K562 (cell line): Measurements from ENCODE around the gene ARF1. TPM values are rescaled to one million over a fixed set of nuclear protein-coding genes. Genes with fewer than 3 reads are reported as not detected.
A peak's percentile ranks its signal among the peaks of the same experiment; 100 is the strongest.

ENCODE experiments used
- ARID2 ChIP-seq: fragments of 450-650 bp; IDR thresholded peaks from 2 replicates; pipeline ENCODE4 v1.6.1; 2017; ENCODE audit warnings: antibody characterized with exemption, mild to moderate bottlenecking
- BRCA1 ChIP-seq, 2 experiments: fragments of 450-650 bp in 1 of 2; sonication (generic) in 1 of 2; formaldehyde crosslinking in 1 of 2; IDR thresholded peaks; 2 replicates each; pipeline versions ENCODE4 v1.5.0 to v1.6.1; 2017 to 2020; ENCODE audit warnings: mild to moderate bottlenecking in 1 of 2, missing genetic modification reagents in 1 of 2
- CHD2 ChIP-seq: IDR thresholded peaks from 2 replicates; pipeline ENCODE4 v1.6.1; 2011; ENCODE audit warnings: low read depth, low read length
- CSDE1 ChIP-seq, 2 experiments: fragments of 450-650 bp; IDR thresholded peaks; 2 replicates each; pipeline ENCODE4 v1.6.1; 2016; ENCODE audit warnings: mild to moderate bottlenecking in 1 of 2
- DDX20 ChIP-seq: fragments of 450-650 bp; IDR thresholded peaks from 2 replicates; pipeline ENCODE4 v1.6.1; 2016; ENCODE audit warnings: missing genetic modification characterization, low read depth, mild to moderate bottlenecking, missing compliant biosample characterization, moderate library complexity
- MED1 ChIP-seq: sonication (generic); formaldehyde crosslinking; IDR thresholded peaks from 2 replicates; pipeline ENCODE4 v1.8.1; 2023; ENCODE audit warnings: missing genetic modification reagents, borderline replicate concordance
- NRF1 ChIP-seq, 2 experiments: fragments of 450-650 bp; IDR thresholded peaks in 1 of 2; conservative IDR thresholded peaks in 1 of 2; 2 replicates each; pipeline ENCODE4 v1.6.1; 2014; ENCODE audit warnings: mild to moderate bottlenecking in 2 of 2
- PML ChIP-seq: IDR thresholded peaks from 2 replicates; pipeline ENCODE4 v1.6.1; 2012; ENCODE audit warnings: low read length, inconsistent platforms
- POLR2B ChIP-seq: fragments of 450-650 bp; IDR thresholded peaks from 2 replicates; pipeline ENCODE4 v1.6.1; 2018; ENCODE audit warnings: low read depth; ENCODE audit not compliant: partially characterized antibody
- SMARCE1 ChIP-seq: fragments of 450-650 bp; IDR thresholded peaks from 2 replicates; pipeline ENCODE4 v1.7.1; 2016; ENCODE audit warnings: mild to moderate bottlenecking
- TBP ChIP-seq: optimal IDR thresholded peaks from 2 replicates; pipeline ENCODE3; 2011; ENCODE audit warnings: low read depth, low read length, improper control_type of control experiment
- TSC22D4 ChIP-seq: fragments of 450-650 bp; IDR thresholded peaks from 2 replicates; pipeline ENCODE4 v1.6.1; 2016; ENCODE audit warnings: missing genetic modification characterization, missing biosample characterization, control low read depth
- ZBTB17 ChIP-seq: fragments of 450-650 bp; formaldehyde crosslinking; IDR thresholded peaks from 2 replicates; pipeline ENCODE4 v1.4.0; 2020; ENCODE audit warnings: mild to moderate bottlenecking
- ZBTB8A ChIP-seq: fragments of 450-650 bp; IDR thresholded peaks from 2 replicates; pipeline ENCODE4 v1.6.1; 2018; ENCODE audit warnings: mild to moderate bottlenecking, moderate library complexity; ENCODE audit not compliant: partially characterized antibody
- ZFX ChIP-seq: sonication (generic); formaldehyde crosslinking; IDR thresholded peaks from 2 replicates; pipeline ENCODE4 v1.8.0; 2022; ENCODE audit warnings: mild to moderate bottlenecking, missing genetic modification reagents, moderate library complexity
- ZNF12 ChIP-seq: sonication (generic); formaldehyde crosslinking; IDR thresholded peaks from 2 replicates; pipeline ENCODE4 v1.4.0; 2020; ENCODE audit warnings: mild to moderate bottlenecking, missing genetic modification reagents
- ZNF24 ChIP-seq: fragments of 450-650 bp; IDR thresholded peaks from 2 replicates; pipeline ENCODE4 v1.6.1; 2016
- ZNF253 ChIP-seq: fragments of 250-450 bp; sonication (Bioruptor Pico); conservative IDR thresholded peaks from 2 replicates; pipeline ENCODE4 v1.6.1; 2021; ENCODE audit warnings: mild to moderate bottlenecking
- ZNF316 ChIP-seq: fragments of 450-650 bp; IDR thresholded peaks from 2 replicates; pipeline ENCODE4 v1.6.1; 2016
- ZNF324 ChIP-seq: fragments of 250-450 bp; sonication (Bioruptor Pico); IDR thresholded peaks from 2 replicates; pipeline ENCODE4 v1.4.0; 2020; ENCODE audit warnings: mild to moderate bottlenecking
- ZNF586 ChIP-seq: fragments of 450-650 bp; formaldehyde crosslinking; conservative IDR thresholded peaks from 2 replicates; pipeline ENCODE4 v1.4.0; 2020; ENCODE audit warnings: mild to moderate bottlenecking, moderate library complexity
- ZNF668 ChIP-seq: fragments of 250-450 bp; sonication (Bioruptor Pico); IDR thresholded peaks from 2 replicates; pipeline ENCODE4 v1.8.0; 2022; ENCODE audit warnings: mild to moderate bottlenecking, inconsistent platforms
- polyA plus RNA-seq, 8 experiments: library from polyadenylated mRNA; depleted of rRNA in 4 of 8; stranded (reverse) in 5 of 8; unstranded in 3 of 8; fragments of >200 nt; fragmentation: Nextera tagmentation in 2 of 8; fragmentation: Illumina TruSeq in 1 of 8; extraction: Ambion mirVana in 2 of 8; extraction: Trizol in 1 of 8; gene quantifications; 2 replicates each; pipeline versions ENCODE4 v1.2.1 to v1.2.3, GENCODE V29; 2011 to 2014; ENCODE audit warnings: inconsistent platforms in 1 of 8, missing spikeins in 1 of 8
- total RNA-seq, 7 experiments: library from RNA; depleted of rRNA in 6 of 7; stranded (reverse); fragments of >200 nt in 6 of 7; fragmentation: Illumina TruSeq in 2 of 7; extraction: Trizol in 2 of 7; gene quantifications; 2 replicates each; pipeline versions ENCODE4 v1.2.1 to v1.2.3, GENCODE V29; 2011 to 2021; ENCODE audit warnings: low replicate concordance in 1 of 7
- TF ChIP-seq, protein P1 (sequence below): fragments of 450-650 bp; formaldehyde crosslinking; conservative IDR thresholded peaks from 2 replicates; pipeline ENCODE4 v1.4.0; 2022; ENCODE audit warnings: mild to moderate bottlenecking, missing genetic modification characterization
- TF ChIP-seq, protein P2 (sequence below): sonication (generic); formaldehyde crosslinking; IDR thresholded peaks from 2 replicates; pipeline ENCODE4 v1.8.0; 2023; ENCODE audit warnings: mild to moderate bottlenecking, missing genetic modification reagents
- TF ChIP-seq, protein P3 (sequence below): sonication (generic); formaldehyde crosslinking; IDR thresholded peaks from 2 replicates; pipeline ENCODE4 v1.8.1; 2023; ENCODE audit warnings: mild to moderate bottlenecking, missing genetic modification reagents
- TF ChIP-seq, protein P4 (sequence below), 2 experiments: fragments of 450-650 bp in 1 of 2; sonication (generic) in 1 of 2; formaldehyde crosslinking in 1 of 2; IDR thresholded peaks in 1 of 2; conservative IDR thresholded peaks in 1 of 2; 2 replicates each; pipeline versions ENCODE4 v1.6.1 to v1.8.1; 2016 to 2023; ENCODE audit warnings: mild to moderate bottlenecking in 2 of 2, moderate library complexity in 2 of 2, inconsistent platforms in 1 of 2, missing genetic modification reagents in 1 of 2

The ARF1 gene
- total and polyA plus RNA-seq, 9 of the 15 experiments (the other 6 are each of a cell fraction or from before 2014, with no cell fraction given) = 69.8 to 593 (median 325) TPM

DNA sequence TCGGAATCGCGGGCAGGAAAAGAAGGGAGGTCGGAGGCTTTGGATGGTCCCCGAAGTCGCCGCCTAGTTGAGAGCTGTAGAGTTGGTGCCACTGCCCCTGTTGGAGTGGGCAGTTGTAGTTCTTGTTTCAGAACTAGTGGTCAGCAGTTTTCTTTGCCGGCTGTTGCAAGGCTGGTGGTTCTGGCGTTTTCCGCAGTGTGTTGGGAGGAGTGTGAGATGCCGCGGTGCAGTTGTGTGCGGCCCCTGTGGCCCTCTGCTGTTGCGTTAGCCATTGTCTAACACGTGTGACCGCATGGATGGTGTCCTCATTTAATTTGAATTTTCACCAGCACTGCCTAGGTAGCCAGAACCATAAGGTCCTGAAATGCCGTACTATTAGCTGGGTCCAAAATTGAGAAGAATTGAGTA, 1.4 kb downstream of the ARF1 start (continued):
- TF ChIP-seq NRF1 (conservative IDR thresholded peaks at IDR 0.05 in 1 of 2, IDR thresholded peaks at IDR 0.05 in 1 of 2) = 0 out of 4 replicates have a peak, but pooled peaks of 1 of the 2 experiments have one; percentile 2
- TF ChIP-seq ZNF316 = peak; percentile 61
- TF ChIP-seq ZBTB17 (CRISPR knock-in tag) = no peak
- TF ChIP-seq, protein P1, sequence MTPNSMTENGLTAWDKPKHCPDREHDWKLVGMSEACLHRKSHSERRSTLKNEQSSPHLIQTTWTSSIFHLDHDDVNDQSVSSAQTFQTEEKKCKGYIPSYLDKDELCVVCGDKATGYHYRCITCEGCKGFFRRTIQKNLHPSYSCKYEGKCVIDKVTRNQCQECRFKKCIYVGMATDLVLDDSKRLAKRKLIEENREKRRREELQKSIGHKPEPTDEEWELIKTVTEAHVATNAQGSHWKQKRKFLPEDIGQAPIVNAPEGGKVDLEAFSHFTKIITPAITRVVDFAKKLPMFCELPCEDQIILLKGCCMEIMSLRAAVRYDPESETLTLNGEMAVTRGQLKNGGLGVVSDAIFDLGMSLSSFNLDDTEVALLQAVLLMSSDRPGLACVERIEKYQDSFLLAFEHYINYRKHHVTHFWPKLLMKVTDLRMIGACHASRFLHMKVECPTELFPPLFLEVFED (CRISPR knock-in tag) = no peak
- TF ChIP-seq PML = no peak
- TF ChIP-seq ZBTB8A = no peak
- TF ChIP-seq ZNF324 (CRISPR knock-in tag) = no peak
- TF ChIP-seq, protein P2, sequence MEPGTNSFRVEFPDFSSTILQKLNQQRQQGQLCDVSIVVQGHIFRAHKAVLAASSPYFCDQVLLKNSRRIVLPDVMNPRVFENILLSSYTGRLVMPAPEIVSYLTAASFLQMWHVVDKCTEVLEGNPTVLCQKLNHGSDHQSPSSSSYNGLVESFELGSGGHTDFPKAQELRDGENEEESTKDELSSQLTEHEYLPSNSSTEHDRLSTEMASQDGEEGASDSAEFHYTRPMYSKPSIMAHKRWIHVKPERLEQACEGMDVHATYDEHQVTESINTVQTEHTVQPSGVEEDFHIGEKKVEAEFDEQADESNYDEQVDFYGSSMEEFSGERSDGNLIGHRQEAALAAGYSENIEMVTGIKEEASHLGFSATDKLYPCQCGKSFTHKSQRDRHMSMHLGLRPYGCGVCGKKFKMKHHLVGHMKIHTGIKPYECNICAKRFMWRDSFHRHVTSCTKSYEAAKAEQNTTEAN (CRISPR knock-in tag) = no peak
- TF ChIP-seq, protein P3, sequence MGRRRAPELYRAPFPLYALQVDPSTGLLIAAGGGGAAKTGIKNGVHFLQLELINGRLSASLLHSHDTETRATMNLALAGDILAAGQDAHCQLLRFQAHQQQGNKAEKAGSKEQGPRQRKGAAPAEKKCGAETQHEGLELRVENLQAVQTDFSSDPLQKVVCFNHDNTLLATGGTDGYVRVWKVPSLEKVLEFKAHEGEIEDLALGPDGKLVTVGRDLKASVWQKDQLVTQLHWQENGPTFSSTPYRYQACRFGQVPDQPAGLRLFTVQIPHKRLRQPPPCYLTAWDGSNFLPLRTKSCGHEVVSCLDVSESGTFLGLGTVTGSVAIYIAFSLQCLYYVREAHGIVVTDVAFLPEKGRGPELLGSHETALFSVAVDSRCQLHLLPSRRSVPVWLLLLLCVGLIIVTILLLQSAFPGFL (CRISPR knock-in tag) = peak; percentile 60; the same call in 1 of the 2 replicates
- no peak for TF ChIP-seq ZNF24
- no peak for TF ChIP-seq DDX20 (tag)
- no peak for TF ChIP-seq CHD2
- 0 out of 2 replicates have a peak, but pooled peaks have one; percentile 68 for TF ChIP-seq ZNF668
- TF ChIP-seq ZFX (CRISPR knock-in tag) = no peak
- TF ChIP-seq, protein P4, sequence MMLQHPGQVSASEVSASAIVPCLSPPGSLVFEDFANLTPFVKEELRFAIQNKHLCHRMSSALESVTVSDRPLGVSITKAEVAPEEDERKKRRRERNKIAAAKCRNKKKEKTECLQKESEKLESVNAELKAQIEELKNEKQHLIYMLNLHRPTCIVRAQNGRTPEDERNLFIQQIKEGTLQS (IDR thresholded peaks at IDR 0.05) = no peak
- TF ChIP-seq, protein P4 (CRISPR knock-in tag; conservative IDR thresholded peaks at IDR 0.05) = no peak
- TF ChIP-seq TBP = peak; percentile 1
- TF ChIP-seq CSDE1 (IDR thresholded peaks at IDR 0.05) = no peak
- no peak for TF ChIP-seq BRCA1 (IDR thresholded peaks at IDR 0.05)
- TF ChIP-seq BRCA1 (CRISPR knock-in tag; IDR thresholded peaks at IDR 0.05) = no peak
- TF ChIP-seq ZNF253 = no peak
- peak; percentile 35; the same call in 1 of the 2 replicates for TF ChIP-seq SMARCE1
- no peak for TF ChIP-seq ARID2
- no peak for TF ChIP-seq POLR2B
- no peak; the same call in 1 of the 2 replicates for TF ChIP-seq ZNF12
- TF ChIP-seq TSC22D4 = no peak
- no peak for TF ChIP-seq MED1 (CRISPR knock-in tag)
- TF ChIP-seq ZNF586 (CRISPR knock-in tag) = no peak
